ENCODE measurements around the gene SERINC2. TPM values are rescaled to one million over a fixed set of nuclear protein-coding genes. Genes with fewer than 3 reads are reported as not detected.

Gene SERINC2
- total and polyA plus RNA-seq, 2 of the 8 experiments (the other 6 are each of a cell fraction or from before 2014, with no cell fraction given), result 31.4 to 60.0 TPM

- Histone ChIP-seq H3K4me2 (ENCODE audit: insufficient read depth in 1 of 2, low read depth in 2 of 2, low read length in 2 of 2) (no peak overlapping the region), H3K23me2 (ENCODE audit: low read depth, low read length) (no peaks in the 10 kb centered on the region; the same call in 1 of the 2 replicates), H3K18ac (ENCODE audit: extremely low read depth, low read length) (no peak overlapping the region), H3K9ac (replicated peaks in 1 of 4; ENCODE audit: extremely low read depth in 1 of 4, low read depth in 3 of 4, low read length in 3 of 4) (no peak overlapping the region), H3K4me3 (ENCODE audit: extremely low read depth in 1 of 4, insufficient read depth in 2 of 4, low read depth in 3 of 4, low read length in 4 of 4) (no peak overlapping the region), H3K56ac (replicated peaks; ENCODE audit: insufficient read length, low read depth, low read length) (no peak overlapping the region), H4K8ac (ENCODE audit: extremely low read depth, insufficient read depth, low read length) (no peak overlapping the region), H3K79me1 (ENCODE audit: low read depth, low read length) (no peaks in the 10 kb centered on the region), H2AK5ac (ENCODE audit: low read depth, low read length) (no peak overlapping the region), H2BK15ac (ENCODE audit: low read length) (no peak overlapping the region), H3K4me1 (replicated peaks in 1 of 4; ENCODE audit: control insufficient read depth in 3 of 4, insufficient read depth in 4 of 4, low read length in 3 of 4) (peaks cover 0 to 3% (median 0%) of the 10 kb centered on the region in 4 experiments; a peak in 2 of 7 replicates), H3K9me3 (ENCODE audit: insufficient read depth in 2 of 2, low read depth in 1 of 2, low read length in 1 of 2) (no peaks in the 10 kb centered on the region), H3K14ac (ENCODE audit: insufficient read length) (no peak overlapping the region), H4K20me1 (replicated peaks in 1 of 2; ENCODE audit: control insufficient read depth in 1 of 2, insufficient read depth in 2 of 2, low read length in 2 of 2) (no peaks in the 10 kb centered on the region), H3K27ac (ENCODE audit: low read depth, low read length) (no peak overlapping the region), H3K4ac (replicated peaks; ENCODE audit: insufficient read length, low read depth, low read length) (no peak overlapping the region), H4K5ac (ENCODE audit: insufficient read length, low read depth, low read length) (no peak overlapping the region), H2BK20ac (ENCODE audit: low read length) (no peak overlapping the region), H2BK12ac (ENCODE audit: low read depth, low read length) (no peak overlapping the region), H2AFZ (ENCODE audit: low read length) (no peak overlapping the region), H3K27me3 (replicated peaks in 1 of 4; ENCODE audit: control insufficient read depth in 3 of 4, extremely low read depth in 1 of 4, insufficient read depth in 3 of 4, low read length in 3 of 4) (no peaks in the 10 kb centered on the region), H2BK5ac (ENCODE audit: low read depth, low read length) (no peak overlapping the region), H4K91ac (replicated peaks; ENCODE audit: insufficient read length, low read length) (no peak overlapping the region), H3K36me3 (ENCODE audit: control insufficient read depth in 2 of 4, insufficient read depth in 4 of 4, low read length in 3 of 4) (no peaks in the 10 kb centered on the region), H3K79me2 (ENCODE audit: control insufficient read depth in 1 of 2, insufficient read depth in 2 of 2, low read length in 2 of 2) (no peaks in the 10 kb centered on the region), H3K23ac (ENCODE audit: insufficient read length) (no peak overlapping the region), H2BK120ac (replicated peaks; ENCODE audit: low read depth, low read length) (no peak overlapping the region)
- no peak for DNase-seq (ENCODE audit: low read depth in 1 of 2, low spot score in 2 of 2)
- no peak for FAIRE-seq
- 83% methylated on average over 3 of the region's 3 CpGs; no CpG with 5 or more reads in 1 of the 2 experiments for WGBS, 2 experiments (ENCODE audit: extremely low coverage in 1 of 2, insufficient coverage in 1 of 2, insufficient read length in 1 of 2, insufficient replicate concordance in 2 of 2, low coverage in 1 of 2, low lambda C conversion rate in 2 of 2, missing lambda C conversion rate in 1 of 2)
- ChIA-PET CTCF (ENCODE audit: partially characterized antibody) (interaction anchor here (11.8 kb wide), 1 partner anchor 18 kb away, joined by 415 read pairs; the partner anchor contains the start of gene SERINC2), POLR2A (ENCODE audit: partially characterized antibody) (interaction anchor here (0.7 to 1.5 kb wide), 2 partner anchors 12 to 14 kb away, joined by 3 read pairs; no protein-coding TSS in a partner anchor)
- TF ChIP-seq SIX5 (IDR thresholded peaks at IDR 0.05; ENCODE audit: low read depth, low read length) (no peak), JUND (IDR thresholded peaks at IDR 0.05; ENCODE audit: low read length) (no peak), EZH2 (IDR thresholded peaks at IDR 0.05; ENCODE audit: low read depth, low read length, severe bottlenecking) (no peak)
Observed at GRCh38 chr1:31399976-31400375, 13.0 kb upstream of the SERINC2 start.
